Prostate gland (tissue), 2 donors: ENCODE data around the gene LIN28B. TPM values are rescaled to one million over a fixed set of nuclear protein-coding genes. Genes with fewer than 3 reads are reported as not detected.

Experiments used
- DNase-seq: peaks from one replicate; pipeline ENCODE4 v3.0.0-alpha.2; 2019; ENCODE audit warnings: low spot score
- H3K27ac ChIP-seq, 2 donors: fragments of 200-600 bp; sonication (generic); 2 replicates each; pipeline ENCODE4 v1.5.1; 2017 to 2019
- H3K27me3 ChIP-seq: fragments of 200-600 bp; sonication (generic); replicated peaks from 2 replicates; pipeline ENCODE4 v1.5.1; 2019; ENCODE audit not compliant: insufficient read depth
- H3K36me3 ChIP-seq, 2 donors: fragments of 200-600 bp; sonication (generic); 1 replicate in 1 of 2; 2 replicates in 1 of 2; pipeline versions ENCODE4 v1.5.1 to v1.8.1; 2017 to 2019
- H3K4me1 ChIP-seq: fragments of 200-600 bp; sonication (generic); replicated peaks from 2 replicates; pipeline ENCODE4 v1.5.1; 2019
- H3K4me3 ChIP-seq, 2 donors: fragments of 200-600 bp; sonication (generic); 2 replicates each; pipeline ENCODE4 v1.5.1; 2017 to 2019
- H3K9me3 ChIP-seq: fragments of 200-600 bp; sonication (generic); 2 replicates; pipeline ENCODE4 v1.5.1; 2017
- POLR2A ChIP-seq: fragments of 450-650 bp; IDR thresholded peaks from one replicate; pipeline ENCODE4 v1.6.1; 2016; ENCODE audit warnings: antibody characterized with exemption, mild to moderate bottlenecking
- POLR2AphosphoS5 ChIP-seq: sonication (generic); formaldehyde crosslinking; IDR thresholded peaks from one replicate; pipeline ENCODE4 v1.6.1; 2017; ENCODE audit warnings: antibody characterized with exemption
- WGBS: methylation state at CpG from one replicate; pipeline ENCODE4 v1.1.5; 2018; 5-methylcytosine and 5-hydroxymethylcytosine counted together
- intact Hi-C: fragments of 100-400 bp; cut with DNase I; formaldehyde crosslinking; loops from one replicate; pipeline ENCODE4 v1.14.2; 2022
- total RNA-seq, 2 donors: library from RNA; depleted of rRNA; stranded (reverse); fragments of >200 nt; gene quantifications; one replicate each; pipeline ENCODE4 v1.1.0, GENCODE V29; 2016
- TF ChIP-seq, protein P1 (sequence below), 4 experiments: fragments of 200-600 bp in 2 of 4; fragments of 450-650 bp in 2 of 4; sonication (generic) in 2 of 4; IDR thresholded peaks; 1 replicate in 3 of 4; 2 replicates in 1 of 4; pipeline ENCODE4 v1.5.1; 2016 to 2019; ENCODE audit warnings: antibody characterized with exemption in 4 of 4, mild to moderate bottlenecking in 2 of 4, moderate library complexity in 2 of 4

Gene LIN28B
- total RNA-seq, 2 donors from 2014 or later: 2.6 TPM; not detected in 1

DNA sequence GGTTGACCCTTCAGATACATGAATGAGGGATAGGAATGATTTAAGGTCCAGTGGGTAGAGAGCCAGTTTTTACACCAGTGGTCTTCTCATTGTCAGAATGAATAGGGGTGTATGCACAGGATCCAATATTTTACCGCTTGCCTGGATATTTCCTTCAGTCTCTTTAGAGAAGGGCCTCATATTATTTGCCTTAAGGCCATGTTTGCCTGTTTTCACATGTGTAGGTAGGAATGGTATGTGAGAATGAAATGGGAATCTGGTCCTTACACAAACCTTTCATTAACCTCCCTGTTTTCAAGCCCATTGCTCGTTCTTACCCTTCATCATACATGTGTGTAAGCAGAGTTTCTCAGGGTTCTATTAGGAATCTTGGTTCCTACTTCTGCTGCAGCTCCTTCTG, 62.4 kb downstream of the LIN28B start:
- 86% methylated on average over 2 of the region's 2 CpGs for WGBS
- Histone ChIP-seq H3K4me1 (no peaks in the 10 kb centered on the region), H3K36me3 (no peaks in the 10 kb centered on the region), H3K27me3 (no peaks in the 10 kb centered on the region), H3K4me3 (no peak overlapping the region), H3K9me3 (no peaks in the 10 kb centered on the region), H3K27ac (no peak overlapping the region)
- intact Hi-C loops: no loop called here
- no peak for TF ChIP-seq POLR2AphosphoS5
- TF ChIP-seq, protein P1, sequence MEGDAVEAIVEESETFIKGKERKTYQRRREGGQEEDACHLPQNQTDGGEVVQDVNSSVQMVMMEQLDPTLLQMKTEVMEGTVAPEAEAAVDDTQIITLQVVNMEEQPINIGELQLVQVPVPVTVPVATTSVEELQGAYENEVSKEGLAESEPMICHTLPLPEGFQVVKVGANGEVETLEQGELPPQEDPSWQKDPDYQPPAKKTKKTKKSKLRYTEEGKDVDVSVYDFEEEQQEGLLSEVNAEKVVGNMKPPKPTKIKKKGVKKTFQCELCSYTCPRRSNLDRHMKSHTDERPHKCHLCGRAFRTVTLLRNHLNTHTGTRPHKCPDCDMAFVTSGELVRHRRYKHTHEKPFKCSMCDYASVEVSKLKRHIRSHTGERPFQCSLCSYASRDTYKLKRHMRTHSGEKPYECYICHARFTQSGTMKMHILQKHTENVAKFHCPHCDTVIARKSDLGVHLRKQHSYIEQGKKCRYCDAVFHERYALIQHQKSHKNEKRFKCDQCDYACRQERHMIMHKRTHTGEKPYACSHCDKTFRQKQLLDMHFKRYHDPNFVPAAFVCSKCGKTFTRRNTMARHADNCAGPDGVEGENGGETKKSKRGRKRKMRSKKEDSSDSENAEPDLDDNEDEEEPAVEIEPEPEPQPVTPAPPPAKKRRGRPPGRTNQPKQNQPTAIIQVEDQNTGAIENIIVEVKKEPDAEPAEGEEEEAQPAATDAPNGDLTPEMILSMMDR (IDR thresholded peaks at IDR 0.05): no peak
- TF ChIP-seq POLR2A: no peak
- no peak for DNase-seq

DNA sequence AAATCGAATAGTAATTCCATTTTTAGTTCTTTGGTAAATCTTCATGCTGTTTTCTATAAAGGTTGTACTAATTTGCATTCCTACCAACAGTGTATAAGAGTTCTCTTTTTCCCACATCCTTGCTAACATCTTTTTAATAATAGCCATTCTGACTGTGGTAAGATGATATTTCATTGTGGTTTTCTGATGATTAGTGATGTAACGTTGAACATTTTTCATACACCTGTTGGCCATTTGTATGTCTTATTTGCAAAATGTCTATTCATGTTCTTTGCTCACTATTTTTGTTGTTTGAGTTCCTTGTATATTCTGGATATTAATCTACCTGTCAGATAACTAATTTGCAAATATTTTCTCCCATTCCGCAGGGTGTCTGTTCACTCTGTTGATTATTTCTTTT, 64.5 kb downstream of the LIN28B start:
- Histone ChIP-seq H3K27ac (no peak overlapping the region), H3K9me3 (no peaks in the 10 kb centered on the region), H3K27me3 (no peaks in the 10 kb centered on the region), H3K36me3 (no peaks in the 10 kb centered on the region), H3K4me1 (no peaks in the 10 kb centered on the region), H3K4me3 (no peak overlapping the region)
- intact Hi-C loops: no loop called here
- 88% methylated on average over 3 of the region's 3 CpGs for WGBS
- no peak for DNase-seq
- TF ChIP-seq, protein P1 (IDR thresholded peaks at IDR 0.05): no peak
- no peak for TF ChIP-seq POLR2AphosphoS5
- no peak for TF ChIP-seq POLR2A

DNA sequence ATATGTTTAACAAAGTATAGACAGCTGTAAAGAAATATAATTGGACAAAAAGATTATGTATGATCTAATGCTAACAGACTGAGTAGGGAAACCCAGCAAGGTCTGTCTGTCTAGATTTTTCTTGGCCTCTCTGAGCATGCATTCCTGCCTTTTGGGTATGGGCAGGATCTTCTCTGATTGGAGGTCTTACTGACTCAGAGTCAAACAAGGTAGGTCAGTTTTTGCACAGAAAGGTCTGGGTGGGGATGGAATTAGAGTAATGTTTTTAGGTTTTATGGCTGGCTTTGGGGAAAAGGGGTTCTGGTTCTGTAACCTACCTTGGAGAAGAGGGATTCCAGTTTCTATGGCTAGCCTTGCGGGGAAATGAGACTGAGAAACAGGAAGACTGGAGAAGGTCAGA, 65.5 kb downstream of the LIN28B start:
- H3K27me3 ChIP-seq: no peaks in the 10 kb centered on the region
- no peaks in the 10 kb centered on the region for H3K36me3 ChIP-seq
- TF ChIP-seq POLR2AphosphoS5 (no peak), POLR2A (no peak)
- TF ChIP-seq, protein P1 (IDR thresholded peaks at IDR 0.05): no peak
- intact Hi-C loops: no loop called here
- 91% methylated on average over 1 of the region's 1 CpG for WGBS
- H3K9me3 ChIP-seq: no peaks in the 10 kb centered on the region
- no peak for DNase-seq
- no peaks in the 10 kb centered on the region for H3K4me1 ChIP-seq
- no peak overlapping the region for H3K4me3 ChIP-seq
- H3K27ac ChIP-seq: no peak overlapping the region

DNA sequence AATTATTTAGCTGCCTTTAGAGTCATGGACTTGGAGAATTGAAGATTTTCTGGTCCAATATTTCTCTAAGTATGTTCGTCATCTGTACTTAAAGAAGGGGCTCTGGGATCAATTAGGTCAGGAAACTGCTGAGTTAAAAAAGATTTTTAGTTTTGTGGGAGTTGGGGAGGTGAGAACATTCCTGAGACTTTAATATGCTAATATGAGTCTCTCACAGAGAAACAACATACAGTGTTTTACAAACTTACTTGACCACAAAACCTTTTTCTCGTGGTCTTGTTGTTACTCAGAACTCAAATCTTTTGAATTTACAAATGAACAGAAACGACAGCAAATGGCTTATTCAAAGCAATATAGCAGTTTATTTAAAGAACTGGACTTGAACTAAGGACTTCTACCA, 67.9 kb downstream of the LIN28B start:
- no peaks in the 10 kb centered on the region for H3K9me3 ChIP-seq
- DNase-seq: no peak
- no peaks in the 10 kb centered on the region for H3K27me3 ChIP-seq
- TF ChIP-seq, protein P1 (IDR thresholded peaks at IDR 0.05): no peak
- no peak for TF ChIP-seq POLR2A
- no peak for TF ChIP-seq POLR2AphosphoS5
- intact Hi-C loops: no loop called here
- 63% methylated on average over 3 of the region's 3 CpGs for WGBS
- H3K4me1 ChIP-seq: no peaks in the 10 kb centered on the region
- no peak overlapping the region for H3K27ac ChIP-seq
- no peaks in the 10 kb centered on the region for H3K36me3 ChIP-seq
- H3K4me3 ChIP-seq: no peak overlapping the region

DNA sequence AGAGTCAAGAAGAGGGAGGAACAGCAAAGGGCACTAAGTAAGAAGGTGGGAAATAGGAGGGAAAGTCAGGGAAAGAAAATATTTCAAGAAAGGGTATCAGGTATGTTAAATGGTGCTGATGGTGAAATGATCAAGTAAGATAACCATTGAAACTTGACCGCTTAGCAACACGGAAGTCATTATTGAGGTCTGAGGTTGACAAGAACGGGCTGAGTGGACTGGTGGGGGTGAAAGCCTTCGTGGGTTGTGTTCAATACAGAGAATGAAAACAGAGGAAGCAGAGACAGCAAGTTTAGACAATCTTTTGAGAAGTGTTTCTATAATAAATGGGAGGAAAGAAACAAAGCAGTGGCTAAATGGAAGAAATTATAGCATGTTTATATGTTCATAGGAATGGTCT, 72.0 kb downstream of the LIN28B start:
- H3K4me3 ChIP-seq: no peak overlapping the region
- 87% methylated on average over 4 of the region's 4 CpGs for WGBS

More for the DNA sequence above, 72.0 kb downstream of the LIN28B start:
- Histone ChIP-seq H3K27me3 (no peaks in the 10 kb centered on the region), H3K27ac (no peak overlapping the region), H3K9me3 (no peaks in the 10 kb centered on the region), H3K36me3 (no peaks in the 10 kb centered on the region), H3K4me1 (no peaks in the 10 kb centered on the region)
- DNase-seq: no peak
- no peak for TF ChIP-seq POLR2AphosphoS5
- no peak for TF ChIP-seq POLR2A
- TF ChIP-seq, protein P1 (IDR thresholded peaks at IDR 0.05): no peak
- intact Hi-C loops: no loop called here
